Gastrocnemius medialis (tissue), 4 donors: ENCODE measurements around the gene CAMTA1. TPM values are rescaled to one million over a fixed set of nuclear protein-coding genes. Genes with fewer than 3 reads are reported as not detected.

Experiments
- ATAC-seq, 2 donors: fragments of 150-250 bp; one replicate each; pipeline ENCODE4 v1.9.1; 2016
- DNase-seq, 2 donors: peaks; one replicate each; pipeline ENCODE4 v3.0.0-alpha.2; 2019
- H3K27ac ChIP-seq, 4 donors: fragments of 200-600 bp; sonication (generic); 1 replicate in 1 of 4; 2 replicates in 3 of 4; pipeline ENCODE4 v1.5.1; 2016 to 2018; ENCODE audit warnings: mild to moderate bottlenecking in 2 of 4, moderate library complexity in 1 of 4
- H3K27me3 ChIP-seq, 3 donors: fragments of 200-600 bp; sonication (generic) in 2 of 3; 1 replicate in 1 of 3; 2 replicates in 2 of 3; pipeline versions ENCODE4 v1.5.1 to v1.6.0; 2016 to 2019; ENCODE audit warnings: mild to moderate bottlenecking in 1 of 3, moderate library complexity in 1 of 3
- H3K36me3 ChIP-seq, 2 donors: fragments of 200-600 bp; sonication (generic) in 1 of 2; one replicate each; pipeline ENCODE4 v1.5.1; 2017 to 2018
- H3K4me1 ChIP-seq, 2 donors: fragments of 200-600 bp; sonication (generic) in 1 of 2; one replicate each; pipeline ENCODE4 v1.5.1; 2016 to 2017; ENCODE audit warnings: mild to moderate bottlenecking in 2 of 2
- H3K4me3 ChIP-seq, 4 donors: fragments of 200-600 bp; sonication (generic) in 3 of 4; 1 replicate in 1 of 4; 2 replicates in 3 of 4; pipeline ENCODE4 v1.5.1; 2016 to 2019; ENCODE audit warnings: mild to moderate bottlenecking in 2 of 4
- H3K9me3 ChIP-seq, 3 donors: fragments of 200-600 bp; sonication (generic) in 2 of 3; 1 replicate in 1 of 3; 2 replicates in 2 of 3; pipeline ENCODE4 v1.5.1; 2016 to 2019
- CTCF ChIP-seq, 5 experiments: fragments of 450-650 bp in 3 of 5; fragments of 200-600 bp in 2 of 5; sonication (generic) in 2 of 5; IDR thresholded peaks in 4 of 5; conservative IDR thresholded peaks in 1 of 5; 1 replicate in 4 of 5; 2 replicates in 1 of 5; pipeline ENCODE4 v1.5.1; 2016 to 2019; ENCODE audit warnings: antibody characterized with exemption in 5 of 5, mild to moderate bottlenecking in 3 of 5, moderate library complexity in 3 of 5
- POLR2A ChIP-seq, 2 donors: fragments of 450-650 bp; IDR thresholded peaks; one replicate each; pipeline ENCODE4 v1.6.1; 2017; ENCODE audit warnings: antibody characterized with exemption in 2 of 2, mild to moderate bottlenecking in 2 of 2, moderate library complexity in 2 of 2
- in situ Hi-C, 4 donors: fragments of 200-750 bp; cut with MboI; loops; one replicate each; pipeline versions ENCODE4 v1.15.0 to v1.8.0; 2017; ENCODE audit warnings: low sequenced_read_pairs in 4 of 4
- intact Hi-C: fragments of 100-400 bp; cut with DNase I; formaldehyde crosslinking; loops from one replicate; pipeline ENCODE4 v1.15.1; 2023; ENCODE audit warnings: low total_unique reads
- total RNA-seq, 4 donors: library from RNA; depleted of rRNA; stranded (reverse); fragments of >200 nt; gene quantifications; one replicate each; pipeline versions ENCODE4 v1.1.0 to v1.2.3, GENCODE V29; 2016

The CAMTA1 gene
- total RNA-seq, 4 donors from 2014 or later: 60.5 to 113 (median 70.4) TPM

- Histone ChIP-seq H3K27me3 (no peaks in the 10 kb centered on the region), H3K27ac (no peak overlapping the region), H3K4me3 (no peak overlapping the region), H3K9me3 (no peaks in the 10 kb centered on the region), H3K4me1 (peaks cover 12 to 20% of the 10 kb centered on the region in 2 donors), H3K36me3 (no peaks in the 10 kb centered on the region)
- TF ChIP-seq CTCF (IDR thresholded peaks at IDR 0.05 in 4 of 5, conservative IDR thresholded peaks at IDR 0.05 in 1 of 5): no peak
- TF ChIP-seq POLR2A (IDR thresholded peaks at IDR 0.05): no peak
- intact Hi-C loops: no loop called here
- DNase-seq: no peak
- in situ Hi-C loops: no loop called here
- ATAC-seq: no peak
Measured at GRCh38 chr1:6867729-6868659, 82.7 kb downstream of the CAMTA1 start.

- in situ Hi-C loops: no loop called here
- Histone ChIP-seq H3K4me3 (no peak overlapping the region), H3K4me1 (peaks cover 12 to 20% of the 10 kb centered on the region in 2 donors), H3K27me3 (no peaks in the 10 kb centered on the region), H3K27ac (no peak overlapping the region), H3K36me3 (no peaks in the 10 kb centered on the region), H3K9me3 (no peaks in the 10 kb centered on the region)
- ATAC-seq (no peak), DNase-seq (no peak)
- TF ChIP-seq POLR2A (IDR thresholded peaks at IDR 0.05) (no peak), CTCF (IDR thresholded peaks at IDR 0.05 in 4 of 5, conservative IDR thresholded peaks at IDR 0.05 in 1 of 5) (no peak)
- intact Hi-C loops: no loop called here
Measured at GRCh38 chr1:6868660-6869380, 83.6 kb downstream of the CAMTA1 start.

GRCh38 chr1:6869545-6869944, 84.3 kb downstream of the CAMTA1 start:
- Histone ChIP-seq H3K27ac (no peak overlapping the region), H3K9me3 (no peaks in the 10 kb centered on the region), H3K4me3 (no peak overlapping the region), H3K36me3 (no peaks in the 10 kb centered on the region), H3K27me3 (no peaks in the 10 kb centered on the region), H3K4me1 (peaks cover 12 to 20% of the 10 kb centered on the region in 2 donors)
- in situ Hi-C loops: no loop called here
- TF ChIP-seq POLR2A (IDR thresholded peaks at IDR 0.05): no peak
- no peak for TF ChIP-seq CTCF (IDR thresholded peaks at IDR 0.05 in 4 of 5, conservative IDR thresholded peaks at IDR 0.05 in 1 of 5)
- DNase-seq (no peak), ATAC-seq (no peak)
- intact Hi-C loops: no loop called here

GRCh38 chr1:6870086-6870485, 84.8 kb downstream of the CAMTA1 start:
- H3K36me3 ChIP-seq: no peaks in the 10 kb centered on the region
- peaks cover 12 to 20% of the 10 kb centered on the region in 2 donors for H3K4me1 ChIP-seq
- in situ Hi-C loops: loop anchor here in 1 of 4 donors (10.0 kb wide), 1 partner anchor 75 kb away; no protein-coding TSS in a partner anchor
- intact Hi-C loops: no loop called here
- H3K9me3 ChIP-seq: no peaks in the 10 kb centered on the region
- H3K27ac ChIP-seq: no peak overlapping the region
- DNase-seq: no peak
- no peak overlapping the region for H3K4me3 ChIP-seq
- no peaks in the 10 kb centered on the region for H3K27me3 ChIP-seq
- TF ChIP-seq CTCF (IDR thresholded peaks at IDR 0.05 in 4 of 5, conservative IDR thresholded peaks at IDR 0.05 in 1 of 5) (no peak), POLR2A (IDR thresholded peaks at IDR 0.05) (no peak)
- ATAC-seq: no peak
